ENCODE data around the gene COL6A1.
"Not testable (repeated sequence)": the region's sequence is repeated elsewhere in the genome, so short reads cannot be mapped to it uniquely, and the experiment has no call there.

The COL6A1 gene

DNA sequence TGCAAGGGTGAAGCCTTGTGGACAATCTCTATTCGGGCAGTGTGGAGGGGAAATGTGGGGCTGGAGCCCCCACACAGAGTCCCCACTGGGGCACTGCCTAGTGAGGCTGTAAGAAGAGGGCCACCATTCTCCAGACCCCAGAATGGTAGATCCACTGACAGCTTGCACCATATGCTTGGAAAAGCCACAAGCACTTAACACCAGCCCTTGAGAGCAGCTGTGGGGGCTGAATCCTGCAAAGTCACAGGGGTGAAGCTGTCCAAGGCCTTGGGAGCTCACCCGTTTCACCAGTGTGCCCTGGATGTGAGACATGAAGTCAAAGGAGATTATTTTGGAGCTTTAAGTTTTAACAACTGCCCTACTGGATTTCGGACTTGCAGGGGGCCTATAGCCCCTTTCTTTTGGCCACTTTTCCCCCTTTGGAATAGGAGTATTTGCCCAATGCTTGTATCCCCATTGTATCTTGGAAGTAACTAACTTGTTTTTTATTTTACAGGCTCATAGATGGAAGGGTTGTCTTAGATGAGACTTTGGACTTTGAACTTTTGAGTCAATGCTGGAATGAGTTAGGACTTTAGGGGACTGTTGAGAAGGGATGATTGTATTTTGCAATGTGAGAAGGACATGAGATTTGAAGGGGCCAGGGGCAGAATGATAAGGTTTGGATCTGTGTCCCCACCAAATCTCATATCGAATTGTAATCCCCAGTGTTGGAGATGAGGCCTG, 16.3 kb upstream of the COL6A1 start:
- no peak for DNase-seq (ENCODE audit: low read depth in 2 of 2)

- DNase-seq (ENCODE audit: low read depth in 2 of 2): no peak
Measured at GRCh38 chr21:45966791-45967394, 14.7 kb upstream of the COL6A1 start.

GRCh38 chr21:45969921-45970673, 11.5 kb upstream of the COL6A1 start:
- DNase-seq (ENCODE audit: low read depth in 2 of 2): no peak

DNA sequence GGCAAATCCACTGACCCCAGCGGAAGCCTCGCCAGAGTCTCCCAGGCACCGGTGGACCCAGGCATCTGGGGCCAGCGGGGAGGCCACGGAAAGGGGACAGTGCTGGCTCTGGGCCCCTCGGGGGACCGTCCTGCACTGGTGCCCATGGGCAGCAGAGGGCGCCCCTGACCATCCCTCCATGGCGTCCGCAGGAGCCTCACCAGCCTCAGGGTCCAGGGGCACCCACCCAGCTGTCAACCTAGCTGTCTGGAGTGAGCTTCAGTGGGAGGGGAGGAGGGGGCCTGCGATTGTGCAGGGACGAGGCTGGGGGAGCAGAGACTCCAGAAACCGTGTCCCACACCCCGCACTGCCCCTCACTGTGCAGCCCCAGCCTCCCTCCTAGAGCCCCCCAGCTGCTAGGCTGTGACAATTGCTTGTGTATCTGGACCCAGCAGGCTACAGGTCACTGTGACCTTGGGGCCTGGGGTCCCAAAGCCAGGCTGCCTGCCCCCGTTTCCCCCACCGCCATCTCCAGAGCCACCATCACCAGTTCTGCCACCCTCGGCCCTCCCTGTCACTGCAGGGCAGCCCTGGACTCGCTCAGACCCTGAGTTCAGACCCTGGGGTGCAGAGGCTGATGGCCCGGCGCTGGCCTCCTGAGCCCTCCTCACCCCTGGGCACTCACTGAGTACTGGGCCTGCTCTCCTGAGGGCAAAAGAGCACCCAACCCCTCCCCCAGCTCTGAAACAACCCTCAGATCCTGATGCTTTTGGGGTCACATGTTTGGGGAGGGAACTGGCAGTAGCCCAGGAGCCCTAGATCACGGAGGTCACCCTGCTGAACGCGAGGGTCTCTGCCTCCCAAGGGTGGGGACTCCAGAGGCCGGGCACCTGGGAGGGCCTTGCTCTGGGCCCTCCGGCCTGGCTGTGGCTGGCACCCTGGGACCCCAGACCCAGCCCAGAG, 10.6 kb upstream of the COL6A1 start:
- peak; percentile 29 to 42 for DNase-seq (ENCODE audit: low read depth in 2 of 2)

GRCh38 chr21:45971616-45972352, 9.8 kb upstream of the COL6A1 start:
- DNase-seq (ENCODE audit: low read depth in 2 of 2): no peak

GRCh38 chr21:45972353-45972715, 9.2 kb upstream of the COL6A1 start:
- DNase-seq (ENCODE audit: low read depth in 2 of 2): no peak

DNA sequence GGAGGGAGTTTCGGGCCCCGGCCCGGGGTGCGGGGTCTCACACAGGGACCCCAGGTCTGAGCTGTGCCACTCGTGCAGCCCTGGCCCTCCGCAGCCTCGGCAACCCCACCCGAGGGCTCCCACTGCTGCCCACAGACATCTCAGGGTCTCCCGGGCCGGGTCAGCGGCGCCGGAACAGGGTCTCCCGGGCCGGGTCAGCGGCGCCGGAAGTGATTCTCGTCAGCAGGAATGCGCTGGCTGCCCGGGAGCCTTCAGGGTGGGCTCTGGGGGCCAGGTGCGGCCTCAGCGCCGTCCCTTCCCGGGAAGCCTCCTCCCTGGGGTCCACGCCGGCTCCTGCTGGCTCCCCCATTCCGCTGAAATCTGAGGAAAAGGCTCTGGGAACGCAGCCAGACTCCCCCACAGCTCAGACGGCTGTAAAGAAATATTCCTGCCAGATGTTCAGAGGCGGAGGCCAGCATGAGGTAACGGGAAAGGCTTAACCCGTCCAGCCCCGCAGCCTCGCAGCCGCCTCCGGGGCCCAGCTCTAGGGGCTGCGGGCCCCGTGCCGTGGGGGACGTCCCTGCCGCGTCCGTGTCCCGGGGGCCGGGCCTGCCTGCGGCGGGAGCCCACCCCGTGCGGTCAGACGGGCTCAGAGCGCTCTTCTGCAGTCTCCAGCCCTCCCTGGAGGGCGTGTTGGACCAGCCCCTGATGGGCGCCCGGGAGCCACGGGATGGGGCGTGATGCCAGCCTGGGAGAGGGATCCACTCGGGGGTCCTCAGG, 8.7 kb upstream of the COL6A1 start:
- no peak for DNase-seq (ENCODE audit: low read depth in 2 of 2)

DNA sequence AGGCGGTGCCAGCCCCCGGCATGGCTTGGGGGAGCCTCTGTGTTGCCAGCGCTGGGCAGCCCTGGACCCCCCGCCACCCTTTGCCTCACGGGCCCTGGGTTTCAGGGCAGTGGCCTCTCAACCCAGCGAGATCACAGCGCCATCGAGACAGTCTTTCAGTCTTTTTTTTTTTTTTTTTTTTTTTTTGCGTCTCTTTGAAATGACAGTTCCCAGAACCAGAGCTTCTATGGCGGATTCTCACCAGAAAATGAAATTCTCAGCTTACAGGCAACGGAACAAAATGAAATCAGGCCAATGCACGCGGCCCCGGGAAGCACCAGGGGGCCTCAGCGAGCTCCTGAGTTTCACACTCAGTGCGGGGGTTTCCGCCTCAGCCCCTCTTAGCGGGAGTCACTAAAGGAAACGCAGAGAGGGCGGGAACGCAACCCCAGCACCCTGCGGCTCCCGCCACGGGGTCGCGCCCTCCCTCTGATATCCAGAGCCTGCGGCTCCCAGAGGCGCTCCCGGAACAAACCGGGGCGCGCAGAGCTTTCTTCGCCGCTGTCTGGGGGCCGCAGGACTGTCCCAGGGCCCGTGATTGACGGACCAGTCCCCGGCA, 8.0 kb upstream of the COL6A1 start:
- DNase-seq (ENCODE audit: low read depth in 2 of 2): peak; percentile 67 to 72

DNA sequence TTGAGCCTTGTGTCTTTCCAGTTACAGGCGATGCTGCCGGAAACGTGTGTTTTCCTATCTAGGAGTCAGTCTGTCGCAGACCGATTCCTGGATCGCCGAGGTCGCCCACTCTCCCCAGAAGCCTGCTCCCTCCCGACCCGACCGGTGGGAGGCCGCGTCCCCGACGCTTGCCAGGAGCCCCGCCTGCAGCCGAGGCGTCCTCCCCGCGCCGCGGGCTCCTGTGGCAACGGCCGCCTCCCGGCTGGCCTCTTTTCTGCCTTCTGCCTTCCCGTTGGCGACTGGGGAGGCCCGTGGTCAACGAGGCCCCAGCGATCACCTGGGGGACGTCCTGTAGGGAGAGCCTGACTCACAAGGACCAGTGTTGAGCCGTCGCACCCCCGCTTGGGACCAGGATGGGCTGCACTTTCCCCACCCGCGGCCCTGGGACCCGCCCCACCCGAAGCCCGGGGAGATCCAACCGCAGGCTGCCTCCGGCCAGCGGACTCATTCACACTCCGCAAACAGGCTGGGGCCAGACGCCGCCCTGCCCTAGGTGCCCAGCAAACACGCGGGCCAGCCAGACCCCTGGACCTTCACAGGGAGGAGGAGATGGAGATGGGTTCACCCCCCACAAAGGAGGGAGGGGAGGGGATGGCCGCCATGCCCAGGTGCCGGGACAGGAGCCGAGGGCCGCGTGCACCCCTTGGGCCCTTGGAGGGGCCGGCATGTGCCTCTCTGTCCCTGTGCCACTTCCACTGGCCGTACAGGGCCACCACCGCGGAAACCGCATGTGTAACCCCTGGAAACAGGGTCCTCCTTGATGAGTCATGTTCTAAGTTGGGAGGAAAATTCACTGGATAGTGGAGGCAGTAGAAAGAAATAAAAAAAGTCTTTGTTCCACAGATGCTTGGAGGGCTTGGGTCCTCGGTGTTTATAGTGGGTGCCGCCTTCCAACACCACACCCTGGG, 7.2 kb upstream of the COL6A1 start:
- no peak for DNase-seq (ENCODE audit: low read depth in 2 of 2)

GRCh38 chr21:45975020-45975666, 6.4 kb upstream of the COL6A1 start:
- no peak for DNase-seq (ENCODE audit: low read depth in 2 of 2)

GRCh38 chr21:45975667-45976409, 5.7 kb upstream of the COL6A1 start:
- not testable (repeated sequence) for DNase-seq (ENCODE audit: low read depth in 2 of 2)

DNA sequence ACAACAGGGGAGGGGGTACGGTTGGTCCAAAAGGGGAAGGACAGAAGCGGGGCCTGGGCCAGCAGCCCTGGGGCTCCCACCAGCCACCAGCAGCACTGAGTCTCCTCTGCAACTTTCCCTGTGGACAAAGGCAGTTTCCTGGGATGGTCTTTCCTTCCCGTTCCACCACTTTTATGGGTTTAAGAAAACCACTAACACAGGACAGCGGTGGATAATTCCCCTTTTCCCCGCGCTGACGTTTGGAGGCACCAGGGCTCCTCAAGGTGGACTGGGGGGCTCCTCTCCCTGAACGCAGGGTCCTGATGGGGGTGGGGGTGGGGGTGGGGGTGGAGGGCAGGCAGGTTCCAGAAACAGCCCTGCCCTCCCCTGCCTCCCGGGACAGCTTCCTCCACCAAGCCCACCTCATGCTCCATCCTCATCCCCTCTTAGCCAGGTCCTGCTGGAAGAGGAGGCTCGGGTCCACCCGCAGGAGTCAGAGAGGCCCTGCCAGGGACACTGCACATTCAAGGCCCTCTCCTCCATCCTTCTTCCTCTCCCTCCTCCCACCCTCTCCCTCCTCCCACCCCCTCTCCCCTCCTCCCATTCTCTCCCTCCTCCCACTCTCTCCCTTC, 4.8 kb upstream of the COL6A1 start:
- DNase-seq (ENCODE audit: low read depth in 2 of 2): no peak

GRCh38 chr21:45977396-45977795, 4.2 kb upstream of the COL6A1 start:
- DNase-seq (ENCODE audit: low read depth in 2 of 2): no peak

DNA sequence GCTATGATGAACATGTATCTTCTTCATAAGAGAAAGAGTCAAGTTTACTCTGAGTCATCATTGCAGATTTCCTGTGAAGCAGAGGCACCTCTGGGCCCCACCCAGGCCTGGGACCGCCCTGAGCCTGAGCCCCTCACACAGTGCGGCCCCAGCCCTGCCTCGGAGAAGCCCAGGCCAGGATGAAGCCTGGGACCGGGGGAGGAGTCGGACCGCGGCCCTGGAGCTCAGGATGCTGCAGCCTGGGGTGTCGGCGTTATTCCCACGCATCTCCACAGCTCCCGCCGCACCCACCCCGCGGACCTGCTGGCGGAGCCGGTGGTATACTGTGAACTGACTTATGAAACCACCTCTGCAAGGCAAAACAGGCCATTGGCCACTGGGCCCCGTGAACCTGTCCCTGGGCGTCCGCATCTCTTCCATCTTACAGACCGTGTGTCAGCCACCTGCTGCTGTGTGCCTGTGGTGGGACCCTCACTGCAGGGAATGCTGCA, 2.4 kb upstream of the COL6A1 start:
- DNase-seq (ENCODE audit: low read depth in 2 of 2): no peak

GRCh38 chr21:45979651-45980050, 1.9 kb upstream of the COL6A1 start:
- DNase-seq (ENCODE audit: low read depth in 2 of 2): no peak

DNA sequence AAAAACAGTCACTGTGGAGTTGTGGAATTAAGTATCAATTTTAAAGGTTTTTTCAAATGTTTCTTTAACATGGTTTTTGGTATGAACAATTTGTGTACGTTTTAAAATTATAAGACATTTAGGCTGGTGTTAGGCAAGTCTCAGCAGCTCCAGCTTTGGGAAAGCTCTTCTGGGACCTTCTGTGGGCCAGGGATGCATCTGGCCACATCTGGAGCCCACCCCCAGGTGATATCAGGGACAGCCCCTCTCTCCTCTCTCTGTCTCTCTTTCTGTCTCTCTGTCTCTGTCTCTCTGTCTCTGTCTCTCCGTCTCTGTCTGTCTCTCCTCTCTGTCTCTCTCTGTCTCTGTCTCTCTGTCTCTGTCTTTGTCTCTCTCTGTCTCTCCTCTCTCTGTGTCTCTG, 1.3 kb upstream of the COL6A1 start:
- no peak for DNase-seq (ENCODE audit: low read depth in 2 of 2)

DNA sequence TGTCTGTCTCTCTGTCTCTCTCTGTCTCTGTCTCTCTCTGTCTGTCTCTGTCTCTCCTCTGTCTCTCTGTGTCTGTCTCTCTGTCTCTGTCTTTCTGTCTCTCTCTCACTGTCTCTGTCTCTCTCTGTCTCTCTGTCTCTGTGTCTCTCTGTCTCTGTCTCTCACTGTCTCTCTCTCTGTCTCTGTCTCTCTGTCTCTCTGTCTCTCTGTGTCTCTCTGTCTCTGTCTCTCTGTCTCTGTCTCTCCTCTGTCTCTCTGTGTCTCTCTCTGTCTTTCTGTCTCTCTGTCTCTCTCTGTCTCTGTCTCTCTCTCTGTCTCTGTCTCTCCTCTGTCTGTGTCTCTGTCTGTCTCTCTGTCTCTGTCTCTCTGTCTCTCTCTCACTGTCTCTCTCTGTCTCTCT, 873 bp upstream of the COL6A1 start:
- DNase-seq (ENCODE audit: low read depth in 2 of 2): no peak
